ENCODE results near the gene NUP214.

NUP214 gene

DNA sequence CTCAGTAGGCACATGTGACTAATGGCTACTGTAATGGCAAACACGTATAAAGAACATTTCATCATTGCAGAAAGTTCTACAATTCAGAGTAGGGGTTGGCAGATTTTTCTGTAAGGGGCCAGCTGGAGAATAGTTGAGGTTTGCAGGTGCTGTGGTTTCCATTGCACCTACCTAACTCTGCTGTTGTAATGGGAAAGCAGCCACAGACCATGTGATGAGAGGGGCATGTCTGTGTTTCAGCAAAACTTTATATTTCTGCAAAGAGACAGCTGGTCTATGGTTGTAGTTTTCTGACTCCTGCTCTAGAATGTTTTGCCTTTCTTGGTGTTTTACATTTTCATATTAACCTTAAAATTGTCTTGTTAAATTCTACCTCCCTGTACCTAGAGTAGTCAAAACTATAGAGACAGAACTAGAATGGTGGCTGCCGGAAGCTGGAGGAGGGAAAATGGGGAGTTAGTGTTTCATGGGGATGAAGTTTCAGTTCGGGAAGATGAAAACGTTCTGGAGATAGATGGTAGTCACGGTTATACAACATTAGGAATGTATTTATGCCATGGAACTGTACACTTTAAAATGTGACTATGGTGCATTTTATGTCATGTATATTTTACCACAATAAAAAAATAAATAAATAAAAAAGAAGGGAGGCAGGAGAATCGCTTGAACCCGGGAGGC is 44.3 kb downstream of the NUP214 start (continued):
- no peak for TF ChIP-seq ZNF169 (tag by site-specific recombination; IDR thresholded peaks at IDR 0.05)
- TF ChIP-seq ZFP37 (tag by site-specific recombination; IDR thresholded peaks at IDR 0.05), result no peak
- TF ChIP-seq ZNF138 (tag by site-specific recombination; IDR thresholded peaks at IDR 0.05; ENCODE audit: borderline replicate concordance), result no peak
- TF ChIP-seq ZNF366 (tag by site-specific recombination; conservative IDR thresholded peaks at IDR 0.05), result no peak
- no peak for TF ChIP-seq ZNF776 (tag by site-specific recombination; IDR thresholded peaks at IDR 0.05; ENCODE audit: borderline replicate concordance)
- no peak for TF ChIP-seq ZNF473 (tag by site-specific recombination; IDR thresholded peaks at IDR 0.05)

DNA sequence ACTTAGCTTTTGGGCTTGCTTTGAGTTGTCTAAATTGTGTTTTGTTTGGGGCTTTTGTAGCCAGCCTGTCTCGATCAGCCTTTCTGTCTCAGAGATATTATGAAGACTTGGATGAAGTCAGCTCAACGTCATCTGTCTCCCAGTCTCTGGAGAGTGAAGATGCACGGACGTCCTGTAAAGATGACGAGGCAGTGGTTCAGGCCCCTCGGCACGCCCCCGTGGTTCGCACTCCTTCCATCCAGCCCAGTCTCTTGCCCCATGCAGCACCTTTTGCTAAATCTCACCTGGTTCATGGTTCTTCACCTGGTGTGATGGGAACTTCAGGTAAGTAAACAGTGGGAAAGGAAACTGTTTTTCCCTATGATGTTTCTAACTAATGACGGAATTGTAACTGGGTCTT is 48.6 kb downstream of the NUP214 start:
- TF ChIP-seq ZNF837 (tag by site-specific recombination; IDR thresholded peaks at IDR 0.05), result no peak
- TF ChIP-seq ZNF623 (tag by site-specific recombination; IDR thresholded peaks at IDR 0.05), result no peak
- TF ChIP-seq ZBTB48 (tag by site-specific recombination; IDR thresholded peaks at IDR 0.05), result no peak
- no peak for TF ChIP-seq ZSCAN18 (tag by site-specific recombination; IDR thresholded peaks at IDR 0.05)
- Histone ChIP-seq H3K36me3 (ENCODE audit: control insufficient read depth in 2 of 2, insufficient read depth in 1 of 2, low read length in 2 of 2) (peaks cover 0 to 63% of the 10 kb centered on the region in 2 experiments; a peak in 2 of 3 replicates), H3K27ac (ENCODE audit: extremely low read depth, low read depth, low read length) (no peak overlapping the region), H3K4me1 (ENCODE audit: control insufficient read depth, insufficient read depth, low read length) (no peaks in the 10 kb centered on the region), H3K9me3 (ENCODE audit: control insufficient read depth, insufficient read depth, low read depth, low read length) (no peaks in the 10 kb centered on the region), H3K4me3 (ENCODE audit: low read depth, low read length) (no peak overlapping the region)
- CTCF ChIA-PET, result interaction anchor here (0.6 to 10.2 kb wide), 4 partner anchors 116 to 300 kb away, joined by 3 to 183 read pairs (median 4); no protein-coding TSS in a partner anchor
- POLR2A ChIA-PET, result no interaction called here

GRCh38 chr9:131174681-131175239 is 49.4 kb downstream of the NUP214 start:
- no peaks in the 10 kb centered on the region for H3K9me3 ChIP-seq (ENCODE audit: control insufficient read depth, insufficient read depth, low read depth, low read length)
- CTCF ChIA-PET, result interaction anchor here (10.2 kb wide), 1 partner anchor 160 kb away, joined by 183 read pairs; no protein-coding TSS in a partner anchor
- peaks cover 0 to 71% of the 10 kb centered on the region in 2 experiments; a peak in 2 of 3 replicates for H3K36me3 ChIP-seq (ENCODE audit: control insufficient read depth in 2 of 2, insufficient read depth in 1 of 2, low read length in 2 of 2)
- H3K4me3 ChIP-seq (ENCODE audit: low read depth, low read length), result no peak overlapping the region
- no peaks in the 10 kb centered on the region for H3K4me1 ChIP-seq (ENCODE audit: control insufficient read depth, insufficient read depth, low read length)
- H3K27ac ChIP-seq (ENCODE audit: extremely low read depth, low read depth, low read length), result no peak overlapping the region
- POLR2A ChIA-PET, result no interaction called here
- TF ChIP-seq ZNF169 (tag by site-specific recombination; IDR thresholded peaks at IDR 0.05), result no peak
- no peak for TF ChIP-seq RBAK (tag by site-specific recombination; IDR thresholded peaks at IDR 0.05)
- TF ChIP-seq ZNF701 (tag by site-specific recombination; IDR thresholded peaks at IDR 0.05), result no peak
- TF ChIP-seq ZNF555 (tag by site-specific recombination; conservative IDR thresholded peaks at IDR 0.05), result no peak
- TF ChIP-seq ZBTB8A (tag by site-specific recombination; IDR thresholded peaks at IDR 0.05), result no peak

- TF ChIP-seq, protein P1, sequence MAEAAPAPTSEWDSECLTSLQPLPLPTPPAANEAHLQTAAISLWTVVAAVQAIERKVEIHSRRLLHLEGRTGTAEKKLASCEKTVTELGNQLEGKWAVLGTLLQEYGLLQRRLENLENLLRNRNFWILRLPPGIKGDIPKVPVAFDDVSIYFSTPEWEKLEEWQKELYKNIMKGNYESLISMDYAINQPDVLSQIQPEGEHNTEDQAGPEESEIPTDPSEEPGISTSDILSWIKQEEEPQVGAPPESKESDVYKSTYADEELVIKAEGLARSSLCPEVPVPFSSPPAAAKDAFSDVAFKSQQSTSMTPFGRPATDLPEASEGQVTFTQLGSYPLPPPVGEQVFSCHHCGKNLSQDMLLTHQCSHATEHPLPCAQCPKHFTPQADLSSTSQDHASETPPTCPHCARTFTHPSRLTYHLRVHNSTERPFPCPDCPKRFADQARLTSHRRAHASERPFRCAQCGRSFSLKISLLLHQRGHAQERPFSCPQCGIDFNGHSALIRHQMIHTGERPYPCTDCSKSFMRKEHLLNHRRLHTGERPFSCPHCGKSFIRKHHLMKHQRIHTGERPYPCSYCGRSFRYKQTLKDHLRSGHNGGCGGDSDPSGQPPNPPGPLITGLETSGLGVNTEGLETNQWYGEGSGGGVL (tag by site-specific recombination; IDR thresholded peaks at IDR 0.05), result no peak
- TF ChIP-seq ZNF391 (tag by site-specific recombination; IDR thresholded peaks at IDR 0.05; ENCODE audit: borderline replicate concordance, low read depth) (no peak), ZNF423 (tag by site-specific recombination; IDR thresholded peaks at IDR 0.05) (no peak), PRDM4 (tag by site-specific recombination; IDR thresholded peaks at IDR 0.05) (no peak), ZNF521 (tag by site-specific recombination; IDR thresholded peaks at IDR 0.05) (no peak), ZNF132 (tag by site-specific recombination; IDR thresholded peaks at IDR 0.05; ENCODE audit: borderline replicate concordance) (no peak), WT1 (tag by site-specific recombination; IDR thresholded peaks at IDR 0.05) (no peak), ZNF530 (tag by site-specific recombination; IDR thresholded peaks at IDR 0.05; ENCODE audit: low read depth) (no peak), ZNF558 (tag by site-specific recombination; IDR thresholded peaks at IDR 0.05) (no peak)
- ChIA-PET POLR2A (no interaction called here), CTCF (interaction anchor here (0.6 to 10.2 kb wide), 23 partner anchors 9 to 279 kb away, joined by 3 to 183 read pairs (median 4); no protein-coding TSS in a partner anchor)
- Histone ChIP-seq H3K4me1 (ENCODE audit: control insufficient read depth, insufficient read depth, low read length) (no peaks in the 10 kb centered on the region), H3K4me3 (ENCODE audit: low read depth, low read length) (no peak overlapping the region), H3K27ac (ENCODE audit: extremely low read depth, low read depth, low read length) (no peak overlapping the region), H3K9me3 (ENCODE audit: control insufficient read depth, insufficient read depth, low read depth, low read length) (no peaks in the 10 kb centered on the region), H3K36me3 (ENCODE audit: control insufficient read depth in 2 of 2, insufficient read depth in 1 of 2, low read length in 2 of 2) (peaks cover 0 to 82% of the 10 kb centered on the region in 2 experiments; a peak in 2 of 3 replicates)
Measured at GRCh38 chr9:131177898-131178297, 52.5 kb downstream of the NUP214 start.
